CD14-positive monocyte (primary cell): ENCODE data around the gene ZDHHC5. TPM values are rescaled to one million over a fixed set of nuclear protein-coding genes. Genes with fewer than 3 reads are reported as not detected.

Experiments
- DNase-seq, 3 donors: peaks; one replicate each; pipeline ENCODE4 v3.0.0-alpha.2; 2011 to 2022
- H2AFZ ChIP-seq: 2 replicates; pipeline ENCODE4 v1.6.0; 2012; ENCODE audit warnings: mild to moderate bottlenecking, low read depth, low read length, inconsistent platforms; ENCODE audit not compliant: insufficient read depth, poor library complexity, severe bottlenecking
- H3K27ac ChIP-seq, 2 donors: 1 replicate in 1 of 2; 2 replicates in 1 of 2; pipeline ENCODE4 v1.5.1; 2012 to 2013; ENCODE audit warnings: low read length in 2 of 2, control low read depth in 1 of 2, inconsistent platforms in 1 of 2, low read depth in 1 of 2, mild to moderate bottlenecking in 1 of 2
- H3K27me3 ChIP-seq, 2 donors: one replicate each; pipeline versions ENCODE4 v1.6.0 to v1.6.1; 2011 to 2013; ENCODE audit warnings: low read length in 2 of 2; ENCODE audit not compliant: control insufficient read depth in 2 of 2, insufficient read depth in 2 of 2
- H3K36me3 ChIP-seq, 2 donors: replicated peaks in 1 of 2; 1 replicate in 1 of 2; 2 replicates in 1 of 2; pipeline versions ENCODE4 v1.5.1 to v1.6.1; 2012 to 2013; ENCODE audit warnings: low read length in 2 of 2, control low read depth in 1 of 2, inconsistent platforms in 1 of 2, mild to moderate bottlenecking in 1 of 2; ENCODE audit not compliant: insufficient read depth in 2 of 2, control insufficient read depth in 1 of 2
- H3K4me1 ChIP-seq, 2 donors: 1 replicate in 1 of 2; 2 replicates in 1 of 2; pipeline versions ENCODE4 v1.5.1 to v1.6.1; 2012 to 2013; ENCODE audit warnings: low read length in 2 of 2, control low read depth in 1 of 2, inconsistent platforms in 1 of 2, mild to moderate bottlenecking in 1 of 2, moderate library complexity in 1 of 2; ENCODE audit not compliant: insufficient read depth in 2 of 2, control insufficient read depth in 1 of 2
- H3K4me2 ChIP-seq: replicated peaks from 2 replicates; pipeline ENCODE3; 2012; ENCODE audit warnings: low read length, moderate library complexity, mild to moderate bottlenecking; ENCODE audit not compliant: poor library complexity, severe bottlenecking; ENCODE audit errors: extremely low read depth
- H3K4me3 ChIP-seq, 3 experiments: fragments of 200-600 bp in 1 of 3; sonication (generic) in 1 of 3; replicated peaks in 1 of 3; 1 replicate in 2 of 3; 2 replicates in 1 of 3; pipeline ENCODE4 v1.5.1; 2011 to 2013; ENCODE audit warnings: low read length in 3 of 3, mild to moderate bottlenecking in 3 of 3, control low read depth in 2 of 3, low read depth in 2 of 3, inconsistent platforms in 1 of 3, moderate library complexity in 1 of 3
- H3K79me2 ChIP-seq: 2 replicates; pipeline ENCODE4 v1.6.0; 2012; ENCODE audit warnings: mild to moderate bottlenecking, control low read depth, inconsistent platforms, low read length, moderate library complexity; ENCODE audit not compliant: insufficient read depth
- H3K9ac ChIP-seq: 2 replicates; pipeline ENCODE4 v1.6.0; 2017; ENCODE audit warnings: low read length, mild to moderate bottlenecking; ENCODE audit not compliant: insufficient read depth, poor library complexity, severe bottlenecking
- H3K9me3 ChIP-seq, 2 donors: replicated peaks in 1 of 2; 1 replicate in 1 of 2; 2 replicates in 1 of 2; pipeline versions ENCODE4 v1.5.1 to v1.6.1; 2012 to 2013; ENCODE audit warnings: low read length in 2 of 2, control low read depth in 1 of 2; ENCODE audit not compliant: control insufficient read depth in 1 of 2, insufficient read depth in 1 of 2
- H4K20me1 ChIP-seq: 2 replicates; pipeline ENCODE4 v1.6.0; 2012; ENCODE audit warnings: mild to moderate bottlenecking, low read length, control low read depth, moderate library complexity; ENCODE audit not compliant: insufficient read depth
- H3K27ac Mint-ChIP-seq, 7 donors: one replicate each; pipeline ENCODE4 v1.8.0; 2020; ENCODE audit warnings: mild to moderate bottlenecking in 7 of 7, mixed read lengths in 7 of 7, moderate library complexity in 6 of 7, inconsistent platforms in 2 of 7
- H3K27me3 Mint-ChIP-seq, 3 donors: one replicate each; pipeline ENCODE4 v1.8.0; 2021 to 2022; ENCODE audit warnings: low read depth in 3 of 3, mild to moderate bottlenecking in 3 of 3, mixed read lengths in 3 of 3, moderate library complexity in 3 of 3, inconsistent platforms in 1 of 3
- H3K36me3 Mint-ChIP-seq, 2 donors: one replicate each; pipeline ENCODE4 v1.8.0; 2020; ENCODE audit warnings: mixed read lengths in 2 of 2, inconsistent platforms in 1 of 2, mild to moderate bottlenecking in 1 of 2
- H3K4me1 Mint-ChIP-seq: one replicate; pipeline ENCODE4 v1.8.0; 2020; ENCODE audit warnings: mild to moderate bottlenecking, mixed read lengths
- H3K4me3 Mint-ChIP-seq, 2 donors: one replicate each; pipeline ENCODE4 v1.8.0; 2020; ENCODE audit warnings: mild to moderate bottlenecking in 2 of 2, mixed read lengths in 2 of 2, moderate library complexity in 1 of 2
- H3K9me3 Mint-ChIP-seq, 7 donors: one replicate each; pipeline ENCODE4 v1.8.0; 2020 to 2022; ENCODE audit warnings: mixed read lengths in 7 of 7, mild to moderate bottlenecking in 6 of 7, moderate library complexity in 6 of 7, inconsistent platforms in 2 of 7
- CTCF ChIP-seq: fragments of 200-600 bp; IDR thresholded peaks from one replicate; pipeline ENCODE4 v1.8.0; 2022; ENCODE audit warnings: antibody characterized with exemption, mild to moderate bottlenecking
- WGBS: methylation state at CpG from one replicate; pipeline ENCODE4 v1.1.5; 2013; ENCODE audit warnings: missing lambda C conversion rate; ENCODE audit not compliant: insufficient coverage; 5-methylcytosine and 5-hydroxymethylcytosine counted together
- intact Hi-C, 2 donors: fragments of 100-400 bp; cut with micrococcal nuclease; formaldehyde crosslinking; loops; one replicate each; pipeline versions ENCODE4 v1.15.0 to v1.15.1; 2023
- polyA plus RNA-seq, 3 donors: library from polyadenylated mRNA; depleted of rRNA in 1 of 3; unstranded in 2 of 3; stranded (reverse) in 1 of 3; fragments of 300-500 nt in 2 of 3; fragments of >200 nt in 1 of 3; fragmentation: Illumina TruSeq in 2 of 3; gene quantifications; 1 replicate in 2 of 3; 2 replicates in 1 of 3; pipeline ENCODE4 v1.2.3, GENCODE V29; 2012 to 2021

Gene ZDHHC5
- polyA plus RNA-seq, 3 donors, result 28.6 to 37.9 (median 31.8) TPM

GRCh38 chr11:57652662-57653061 is 15.3 kb upstream of the ZDHHC5 start:
- Mint-ChIP-seq H3K36me3 (peaks cover 0 to 8% of the 10 kb centered on the region in 2 donors), H3K4me3 (peak overlapping the region; percentile 21 to 63), H3K27me3 (peaks cover 23 to 32% (median 25%) of the 10 kb centered on the region in 3 donors), H3K9me3 (peaks cover 0 to 15% (median 5%) of the 10 kb centered on the region in 7 donors), H3K4me1 (peaks cover 57% of the 10 kb centered on the region), H3K27ac (peak overlapping the region; percentile 68 to 93 (median 87))
- H3K9me3 ChIP-seq, result peaks cover 0 to 4% of the 10 kb centered on the region in 2 donors
- no peaks in the 10 kb centered on the region for H4K20me1 ChIP-seq
- peaks cover 2% of the 10 kb centered on the region for H3K79me2 ChIP-seq
- no peak for TF ChIP-seq CTCF
- peak overlapping the region; percentile 8 to 62 for H3K27ac ChIP-seq
- no peak overlapping the region for H3K9ac ChIP-seq
- H3K4me3 ChIP-seq, result peak overlapping the region in 1 of 3 experiments; percentile 14
- WGBS, result no CpG with 5 or more reads among the region's 3 CpGs
- no peak overlapping the region for H2AFZ ChIP-seq
- peaks cover 53 to 55% of the 10 kb centered on the region in 2 donors for H3K4me1 ChIP-seq
- H3K4me2 ChIP-seq, result peak overlapping the region; percentile 47
- H3K27me3 ChIP-seq, result peaks cover 17 to 18% of the 10 kb centered on the region in 2 donors
- no peak for DNase-seq
- no peaks in the 10 kb centered on the region for H3K36me3 ChIP-seq
- intact Hi-C loops, result loop anchor here in 1 of 2 donors (2.0 kb wide), 1 partner anchor 14 kb away; no protein-coding TSS in a partner anchor

- peaks cover 7% of the 10 kb centered on the region for H3K79me2 ChIP-seq
- H3K36me3 ChIP-seq, result no peaks in the 10 kb centered on the region
- peak overlapping the region; percentile 47 for H3K4me2 ChIP-seq
- H3K27me3 Mint-ChIP-seq, result peaks cover 18 to 27% (median 20%) of the 10 kb centered on the region in 3 donors
- 0% methylated on average over 2 of the region's 3 CpGs for WGBS
- peak overlapping the region in 1 of 3 experiments; percentile 14 for H3K4me3 ChIP-seq
- H3K9me3 ChIP-seq, result no peaks in the 10 kb centered on the region
- H3K4me3 Mint-ChIP-seq, result peak overlapping the region; percentile 21 to 55
- peaks cover 51 to 54% of the 10 kb centered on the region in 2 donors for H3K4me1 ChIP-seq
- H2AFZ ChIP-seq, result no peak overlapping the region
- H4K20me1 ChIP-seq, result no peaks in the 10 kb centered on the region
- H3K9ac ChIP-seq, result no peak overlapping the region
- TF ChIP-seq CTCF, result no peak
- H3K27ac Mint-ChIP-seq, result peak overlapping the region; percentile 68 to 93 (median 86)
- H3K36me3 Mint-ChIP-seq, result peaks cover 0 to 4% of the 10 kb centered on the region in 2 donors
- peak overlapping the region in 1 of 2 donors; percentile 62 for H3K27ac ChIP-seq
- peak in 1 of 3 donors; percentile 42 for DNase-seq
- H3K4me1 Mint-ChIP-seq, result peaks cover 54% of the 10 kb centered on the region
- H3K9me3 Mint-ChIP-seq, result peaks cover 0 to 11% (median 3%) of the 10 kb centered on the region in 7 donors
- H3K27me3 ChIP-seq, result peaks cover 12 to 13% of the 10 kb centered on the region in 2 donors
- intact Hi-C loops, result loop anchor here in 1 of 2 donors (2.0 kb wide), 1 partner anchor 14 kb away; no protein-coding TSS in a partner anchor
Measured at GRCh38 chr11:57653163-57653562, 14.8 kb upstream of the ZDHHC5 start.
